IMR-90 (cell line): ENCODE results near the gene APOB. TPM values are rescaled to one million over a fixed set of nuclear protein-coding genes. Genes with fewer than 3 reads are reported as not detected.

Source experiments
- ATAC-seq: fragments of 200-7000 bp; cut with Tn5 transposase; 2 replicates; pipeline ENCODE4 v1.9.1; 2020; ENCODE audit warnings: low read depth, mild to moderate bottlenecking, moderate library complexity
- BruUV-seq: library from RNA; stranded (reverse); fragments of 400-500 nt; replicated peaks from 2 replicates; lab custom pipeline; 2021; lab: Mats Ljungman, UMichigan
- CTCF ChIA-PET: fragments of 300-600 bp; formaldehyde crosslinking; extraction: SDS; loops from one replicate; lab custom pipeline; 2021; ENCODE audit warnings: antibody characterized with exemption; lab: Yijun Ruan, JAX
- POLR2A ChIA-PET: fragments of 300-600 bp; sonication (Branson Sonifier 250); formaldehyde crosslinking; loops from one replicate; lab custom pipeline; 2022; ENCODE audit warnings: antibody characterized with exemption; ENCODE audit not compliant: unreplicated experiment; lab: Charles Lee
- DNase-seq: peaks from one replicate; pipeline ENCODE4 v3.0.0; 2013
- H2AFZ ChIP-seq: replicated peaks from 2 replicates; pipeline ENCODE3; 2013; ENCODE audit warnings: low read length, mild to moderate bottlenecking; ENCODE audit not compliant: poor library complexity
- H2AK5ac ChIP-seq: 2 replicates; pipeline ENCODE4 v1.6.1; 2013; ENCODE audit warnings: low read depth, low read length, inconsistent platforms
- H2AK9ac ChIP-seq: replicated peaks from 2 replicates; pipeline ENCODE3; 2013; ENCODE audit warnings: mild to moderate bottlenecking, low read depth, low read length, moderate library complexity; ENCODE audit not compliant: poor library complexity
- H2BK120ac ChIP-seq: 2 replicates; pipeline ENCODE4 v1.6.1; 2013; ENCODE audit warnings: low read depth, low read length, inconsistent platforms
- H2BK15ac ChIP-seq: 3 replicates; pipeline ENCODE4 v1.6.1; 2013; ENCODE audit warnings: low read depth, low read length, inconsistent platforms
- H2BK20ac ChIP-seq: 2 replicates; pipeline ENCODE4 v1.6.1; 2013; ENCODE audit warnings: low read depth, mild to moderate bottlenecking, inconsistent platforms, low read length, moderate library complexity
- H2BK5ac ChIP-seq: 2 replicates; pipeline ENCODE4 v1.6.1; 2013; ENCODE audit warnings: mild to moderate bottlenecking, low read depth, low read length, inconsistent platforms; ENCODE audit not compliant: poor library complexity, severe bottlenecking
- H3K14ac ChIP-seq: replicated peaks from 2 replicates; pipeline ENCODE4 v1.6.1; 2013; ENCODE audit warnings: low read depth, low read length, inconsistent platforms
- H3K18ac ChIP-seq: 2 replicates; pipeline ENCODE4 v1.6.1; 2013; ENCODE audit warnings: low read depth, low read length, control low read depth
- H3K23ac ChIP-seq: 2 replicates; pipeline ENCODE4 v1.6.1; 2013; ENCODE audit warnings: low read depth, low read length, inconsistent platforms
- H3K27ac ChIP-seq: 2 replicates; pipeline ENCODE4 v1.5.1; 2013; ENCODE audit warnings: mild to moderate bottlenecking, control low read depth, low read length; ENCODE audit not compliant: insufficient read depth
- H3K27me3 ChIP-seq: 2 replicates; pipeline ENCODE4 v1.6.1; 2013; ENCODE audit warnings: low read length; ENCODE audit not compliant: control insufficient read depth, insufficient read depth
- H3K36me3 ChIP-seq: 2 replicates; pipeline ENCODE4 v1.6.1; 2013; ENCODE audit warnings: low read length, mixed read lengths; ENCODE audit not compliant: control insufficient read depth, insufficient read depth
- H3K4ac ChIP-seq: 2 replicates; pipeline ENCODE4 v1.6.1; 2013; ENCODE audit warnings: low read depth, low read length, inconsistent platforms
- H3K4me1 ChIP-seq: 2 replicates; pipeline ENCODE4 v1.6.1; 2013; ENCODE audit warnings: low read length, mixed read lengths; ENCODE audit not compliant: control insufficient read depth, insufficient read depth
- H3K4me2 ChIP-seq: 2 replicates; pipeline ENCODE4 v1.6.1; 2013; ENCODE audit warnings: low read depth, mild to moderate bottlenecking, control low read depth, low read length, moderate library complexity
- H3K4me3 ChIP-seq: 2 replicates; pipeline ENCODE4 v1.5.1; 2013; ENCODE audit warnings: low read depth, mild to moderate bottlenecking, control low read depth, low read length, moderate library complexity; ENCODE audit not compliant: insufficient read depth
- H3K56ac ChIP-seq: 2 replicates; pipeline ENCODE4 v1.6.1; 2013; ENCODE audit warnings: low read length, inconsistent platforms; ENCODE audit not compliant: insufficient read depth; ENCODE audit errors: extremely low read depth
- H3K79me1 ChIP-seq, 2 experiments: 2 replicates each; pipeline ENCODE4 v1.6.1; 2013; ENCODE audit warnings: low read length in 2 of 2, inconsistent platforms in 1 of 2, low read depth in 1 of 2
- H3K9ac ChIP-seq: 2 replicates; pipeline ENCODE4 v1.6.1; 2013; ENCODE audit warnings: low read depth, low read length, control low read depth
- H3K9me1 ChIP-seq: 2 replicates; pipeline ENCODE4 v1.6.1; 2013; ENCODE audit warnings: low read length, inconsistent platforms; ENCODE audit not compliant: insufficient read depth
- H3K9me3 ChIP-seq: 2 replicates; pipeline ENCODE4 v1.6.1; 2013; ENCODE audit warnings: low read length; ENCODE audit not compliant: control insufficient read depth, insufficient read depth
- H4K20me1 ChIP-seq: 2 replicates; pipeline ENCODE4 v1.6.1; 2013; ENCODE audit warnings: low read length, inconsistent platforms; ENCODE audit not compliant: insufficient read depth
- H4K5ac ChIP-seq: 2 replicates; pipeline ENCODE4 v1.6.1; 2013; ENCODE audit warnings: mild to moderate bottlenecking, low read depth, low read length, control low read depth
- H4K8ac ChIP-seq, 2 experiments: 2 replicates each; pipeline ENCODE4 v1.6.1; 2013; ENCODE audit warnings: low read depth in 2 of 2, low read length in 2 of 2, control low read depth in 1 of 2, inconsistent platforms in 1 of 2
- H4K91ac ChIP-seq: 2 replicates; pipeline ENCODE4 v1.6.1; 2013; ENCODE audit warnings: low read depth, low read length, inconsistent platforms; ENCODE audit not compliant: insufficient read depth
- BHLHE40 ChIP-seq: fragments of 150-350 bp; IDR thresholded peaks from 2 replicates; pipeline ENCODE4 v1.6.1; 2016; ENCODE audit warnings: mild to moderate bottlenecking, low read depth, low read length
- CHD1 ChIP-seq: IDR thresholded peaks from 2 replicates; pipeline ENCODE4 v1.6.1; 2012; ENCODE audit warnings: low read depth, low read length, improper control_type of control experiment
- CTCF ChIP-seq: conservative IDR thresholded peaks from 2 replicates; pipeline ENCODE4 v1.5.1; 2012; ENCODE audit warnings: mild to moderate bottlenecking, low read depth, low read length, improper control_type of control experiment
- MAFK ChIP-seq: IDR thresholded peaks from 2 replicates; pipeline ENCODE4 v1.6.1; 2012; ENCODE audit warnings: low read depth, low read length, improper control_type of control experiment
- MXI1 ChIP-seq: IDR thresholded peaks from 2 replicates; pipeline ENCODE4 v1.6.1; 2012; ENCODE audit warnings: low read depth, mild to moderate bottlenecking, low read length, moderate library complexity, borderline replicate concordance
- RAD21 ChIP-seq: IDR thresholded peaks from 2 replicates; pipeline ENCODE4 v1.6.1; 2012; ENCODE audit warnings: low read length, improper control_type of control experiment
- RCOR1 ChIP-seq: IDR thresholded peaks from 2 replicates; pipeline ENCODE4 v1.6.1; 2012; ENCODE audit warnings: mild to moderate bottlenecking, low read length, improper control_type of control experiment; ENCODE audit not compliant: insufficient replicate concordance
- RFX5 ChIP-seq: IDR thresholded peaks from 2 replicates; pipeline ENCODE4 v1.8.0; 2012; ENCODE audit warnings: low read depth, mild to moderate bottlenecking, low read length, moderate library complexity
- SMC3 ChIP-seq: fragments of 150-350 bp; IDR thresholded peaks from 2 replicates; pipeline ENCODE4 v1.6.1; 2016; ENCODE audit warnings: low read depth, mild to moderate bottlenecking, antibody characterized with exemption, low read length, moderate library complexity
- USF2 ChIP-seq: fragments of 150-350 bp; IDR thresholded peaks from 2 replicates; pipeline ENCODE4 v1.6.1; 2017; ENCODE audit warnings: mild to moderate bottlenecking, antibody characterized with exemption, low read length, low read depth
- whole genome bisulfite sequencing, 2 experiments: methylation state at CpG; one replicate each; pipeline versions ENCODE4 v1.1.5 to v1.1.7; 2013; ENCODE audit warnings: missing lambda C conversion rate in 2 of 2; ENCODE audit not compliant: insufficient read length in 1 of 2; ENCODE audit errors: extremely low coverage in 2 of 2; 5-methylcytosine and 5-hydroxymethylcytosine counted together
- dilution Hi-C: fragments of 300-500 bp; cut with HindIII; formaldehyde crosslinking; loops from one replicate; pipeline ENCODE4 v1.14.3; 2018; ENCODE audit warnings: low sequenced_read_pairs; ENCODE audit not compliant: unreplicated experiment
- in situ Hi-C: fragments of 300-500 bp; cut with MboI; formaldehyde crosslinking; loops from 3 replicates; pipeline ENCODE4 v1.14.3; 2019; ENCODE audit warnings: low sequenced_read_pairs, inconsistent platforms, mixed read lengths
- intact Hi-C: fragments of 100-400 bp; cut with micrococcal nuclease; formaldehyde crosslinking; loops from 2 replicates; pipeline ENCODE4 v1.10.0; 2022
- polyA plus RNA-seq, 3 experiments: library from polyadenylated mRNA; depleted of rRNA; stranded (reverse); fragments of >200 nt; gene quantifications; 2 replicates each; pipeline ENCODE4 v1.2.3, GENCODE V29; 2012; ENCODE audit warnings: low replicate concordance in 1 of 3
- total RNA-seq: library from RNA; depleted of rRNA; stranded (reverse); fragments of >200 nt; gene quantifications from 2 replicates; pipeline ENCODE4 v1.2.3, GENCODE V29; 2012

The APOB gene
- total and polyA plus RNA-seq, 2 of the 4 experiments (the other 2 are of a cell fraction), result under 0.01 TPM; not detected in 1

GRCh38 chr2:21015281-21015645 lies 28.6 kb downstream of the APOB start:
- no peak overlapping the region for H2BK5ac ChIP-seq
- no peak overlapping the region for H2BK120ac ChIP-seq
- no peak overlapping the region for H3K23ac ChIP-seq
- no peaks in the 10 kb centered on the region for H3K9me3 ChIP-seq
- H2BK15ac ChIP-seq, result no peak overlapping the region
- dilution Hi-C loops (no loop called here), intact Hi-C loops (no loop called here), in situ Hi-C loops (no loop called here)
- no peak overlapping the region for H4K91ac ChIP-seq
- H3K9me1 ChIP-seq, result no peaks in the 10 kb centered on the region
- ChIA-PET POLR2A (no interaction called here), CTCF (no interaction called here)
- ATAC-seq (no peak), DNase-seq (no peak)
- no peaks in the 10 kb centered on the region for H4K20me1 ChIP-seq
- no peak overlapping the region for H4K8ac ChIP-seq
- H3K4ac ChIP-seq, result no peak overlapping the region
- H3K79me1 ChIP-seq, result no peaks in the 10 kb centered on the region
- H3K9ac ChIP-seq, result no peak overlapping the region
- no peak overlapping the region for H2AK5ac ChIP-seq
- H3K56ac ChIP-seq, result no peak overlapping the region
- H3K4me2 ChIP-seq, result no peak overlapping the region
- no TSS peak for BruUV-seq
- H2AFZ ChIP-seq, result no peak overlapping the region
- H2AK9ac ChIP-seq, result no peak overlapping the region
- H3K18ac ChIP-seq, result no peak overlapping the region
- H2BK20ac ChIP-seq, result no peak overlapping the region
- no peak for TF ChIP-seq RAD21
- TF ChIP-seq CHD1, result no peak
- no peak for TF ChIP-seq MXI1
- TF ChIP-seq MAFK, result no peak
- no peak for TF ChIP-seq RCOR1
- TF ChIP-seq RFX5, result no peak
- TF ChIP-seq SMC3, result no peak
- no peak for TF ChIP-seq USF2
- TF ChIP-seq BHLHE40, result no peak
- no peak for TF ChIP-seq CTCF
- WGBS, 2 experiments, result no CpG with 5 or more reads among the region's 3 CpGs
- H3K4me1 ChIP-seq, result no peaks in the 10 kb centered on the region
- no peak overlapping the region for H4K5ac ChIP-seq
- no peaks in the 10 kb centered on the region for H3K27me3 ChIP-seq
- H3K36me3 ChIP-seq, result no peaks in the 10 kb centered on the region
- no peak overlapping the region for H3K14ac ChIP-seq
- H3K4me3 ChIP-seq, result no peak overlapping the region
- no peak overlapping the region for H3K27ac ChIP-seq
